Gastroesophageal sphincter (tissue), 3 donors: ENCODE measurements around the gene ZNF17.

Experiments used
- CTCF ChIP-seq, 4 experiments: fragments of 200-600 bp in 2 of 4; fragments of 450-650 bp in 2 of 4; sonication (generic) in 1 of 4; IDR thresholded peaks; one replicate each; pipeline ENCODE4 v1.5.1; 2017 to 2019; ENCODE audit warnings: antibody characterized with exemption in 4 of 4, mild to moderate bottlenecking in 2 of 4, moderate library complexity in 2 of 4
- EP300 ChIP-seq: sonication (generic); formaldehyde crosslinking; IDR thresholded peaks from one replicate; pipeline ENCODE4 v1.6.1; 2017; ENCODE audit warnings: antibody characterized with exemption, mild to moderate bottlenecking
- POLR2A ChIP-seq, 2 donors: fragments of 450-650 bp; IDR thresholded peaks; one replicate each; pipeline ENCODE4 v1.6.1; 2017; ENCODE audit warnings: antibody characterized with exemption in 2 of 2, mild to moderate bottlenecking in 2 of 2, moderate library complexity in 1 of 2
- POLR2AphosphoS5 ChIP-seq: sonication (generic); formaldehyde crosslinking; IDR thresholded peaks from one replicate; pipeline ENCODE4 v1.6.1; 2017; ENCODE audit warnings: antibody characterized with exemption

- TF ChIP-seq CTCF (IDR thresholded peaks at IDR 0.05) (no peak), POLR2AphosphoS5 (no peak), POLR2A (IDR thresholded peaks at IDR 0.05) (no peak), EP300 (no peak)
Measured at GRCh38 chr19:57366776-57367175, 44.2 kb upstream of the ZNF17 start.
